GM04504 (cell line): ENCODE measurements around the gene CHN1.

ENCODE experiments used
- DNase-seq: peaks from one replicate; pipeline ENCODE4 v3.0.0-alpha.2; 2012; ENCODE audit warnings: low read depth

The CHN1 gene

GRCh38 chr2:174827371-174828369 is 177.5 kb downstream of the CHN1 start:
- no peak for DNase-seq

GRCh38 chr2:174826051-174826450 is 179.1 kb downstream of the CHN1 start:
- DNase-seq = no peak

GRCh38 chr2:174824068-174824467 is 181.1 kb downstream of the CHN1 start:
- no peak for DNase-seq

GRCh38 chr2:174821628-174822027 is 183.6 kb downstream of the CHN1 start:
- no peak for DNase-seq

- DNase-seq = no peak
These were observed 184.8 kb downstream of the CHN1 start for GRCh38 chr2:174820361-174820760.

DNA sequence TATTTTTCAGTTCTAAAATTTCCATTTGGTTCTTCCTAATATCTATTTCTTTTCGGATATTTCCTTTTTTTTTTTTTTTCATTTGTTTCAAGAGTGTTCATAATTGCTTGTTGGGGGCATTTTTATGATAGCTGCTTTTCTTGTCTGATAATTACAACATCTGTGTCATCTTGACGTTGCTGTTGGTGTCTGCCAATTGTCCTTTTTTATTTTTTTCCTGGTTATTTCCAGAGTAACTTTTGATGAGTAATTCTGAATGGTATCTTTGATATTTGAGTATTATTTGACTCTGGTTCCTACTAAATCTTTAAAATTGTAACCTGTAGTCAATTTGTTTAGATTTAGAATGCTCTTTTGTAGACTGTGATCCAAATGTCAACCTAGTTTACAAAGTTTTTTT is 189.7 kb downstream of the CHN1 start:
- DNase-seq = peak; percentile 27

DNA sequence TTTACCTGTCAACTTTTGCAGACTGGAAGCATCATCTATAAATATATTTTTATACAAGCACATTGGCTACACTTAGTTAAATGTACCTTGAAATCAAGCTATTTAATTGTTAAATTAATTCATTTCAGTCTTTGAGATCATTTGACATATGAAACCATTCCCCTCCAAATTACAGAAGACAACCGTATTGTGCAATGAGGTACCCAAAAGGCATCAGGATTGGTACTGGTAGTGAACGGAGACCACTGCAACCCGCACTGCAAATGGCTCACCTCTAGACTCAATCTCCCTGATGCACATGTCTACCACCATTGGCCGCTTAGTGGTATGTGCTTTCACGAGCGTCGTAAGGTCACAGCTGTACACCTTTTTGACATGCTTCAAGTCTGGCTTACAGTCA is 193.1 kb downstream of the CHN1 start:
- DNase-seq = no peak

- DNase-seq = no peak
These were observed 197.2 kb downstream of the CHN1 start for GRCh38 chr2:174807931-174808330.

DNA sequence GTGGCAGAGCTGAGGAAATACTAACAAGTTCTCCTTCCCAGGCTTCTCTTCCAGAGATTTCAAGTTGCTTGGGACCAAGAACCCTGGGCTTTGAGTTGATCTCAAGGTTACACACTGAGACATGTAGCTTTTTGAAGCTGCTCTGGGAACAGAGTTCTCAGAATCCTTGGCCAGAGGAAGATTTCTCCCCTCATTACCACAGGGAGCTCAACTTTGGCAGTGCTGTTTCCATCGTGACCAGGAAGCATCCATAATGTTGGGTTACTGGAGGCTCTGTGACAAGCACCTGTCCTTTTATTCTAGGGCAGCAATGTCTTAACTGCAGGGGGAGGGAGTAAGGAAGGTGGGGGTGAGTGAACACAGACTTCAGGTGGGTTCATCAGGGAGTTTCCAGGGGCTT is 199.4 kb downstream of the CHN1 start:
- no peak for DNase-seq

GRCh38 chr2:174802459-174802858 is 202.7 kb downstream of the CHN1 start:
- DNase-seq = peak; percentile 54

DNA sequence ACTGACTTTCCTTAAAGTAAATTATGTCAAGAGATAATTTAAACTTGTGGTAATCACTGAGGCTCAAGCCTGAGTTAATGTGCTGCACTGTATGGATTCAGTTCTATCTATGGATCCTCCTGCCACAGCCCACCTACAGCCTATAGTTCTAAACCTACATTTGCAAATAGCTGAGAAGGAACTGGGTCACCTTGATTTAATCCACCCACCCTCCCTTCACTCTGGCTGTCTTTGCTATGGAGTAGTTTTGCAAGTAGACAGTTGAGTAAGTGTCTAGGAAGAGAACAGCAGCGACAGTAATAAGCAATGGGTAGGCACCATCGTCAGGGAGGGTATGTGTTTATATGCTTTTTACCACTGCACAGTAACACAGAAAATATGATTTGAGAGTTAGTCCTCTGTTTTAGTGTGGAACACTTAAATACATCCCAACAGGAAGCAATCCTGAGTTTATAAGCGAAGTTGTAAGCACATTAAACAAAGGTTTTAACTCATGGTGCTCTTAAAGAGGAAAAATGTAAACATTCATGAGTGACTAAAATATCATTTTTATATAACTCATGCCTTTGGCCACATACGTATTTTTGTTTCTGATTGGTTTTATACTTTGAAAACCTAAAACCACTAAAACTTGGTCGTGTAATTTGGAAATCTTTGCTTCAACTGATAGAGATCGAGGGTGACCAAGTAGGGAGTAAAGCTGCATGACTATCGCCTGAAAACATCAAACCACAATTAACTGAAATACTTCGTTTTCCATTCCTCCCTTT is 204.6 kb downstream of the CHN1 start:
- DNase-seq = no peak

DNA sequence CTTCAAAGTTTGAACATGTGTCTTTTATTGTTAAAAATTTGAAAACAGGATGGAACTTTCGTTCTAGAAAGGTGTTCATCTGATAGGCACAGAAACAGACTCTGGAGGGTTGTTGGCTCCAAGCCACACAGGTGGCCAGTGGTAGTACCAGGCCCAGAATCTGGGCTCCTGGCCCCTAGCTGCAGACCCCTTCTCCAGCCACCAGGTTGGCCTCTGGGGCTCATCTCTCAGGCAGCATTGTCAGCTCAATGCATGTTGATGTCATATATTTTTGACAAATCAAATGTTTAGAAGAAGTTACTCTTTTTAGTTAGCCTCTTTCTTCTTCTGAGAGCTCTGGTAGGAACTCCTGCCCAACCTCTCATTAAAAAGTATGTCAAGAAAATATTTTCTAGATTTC is 206.4 kb downstream of the CHN1 start:
- DNase-seq = no peak

- peak; percentile 77 for DNase-seq
These were observed 207.4 kb downstream of the CHN1 start for GRCh38 chr2:174797781-174798276.

GRCh38 chr2:174796319-174796771 is 208.8 kb downstream of the CHN1 start:
- DNase-seq = no peak

GRCh38 chr2:174794851-174795374 is 210.3 kb downstream of the CHN1 start:
- DNase-seq = no peak

DNA sequence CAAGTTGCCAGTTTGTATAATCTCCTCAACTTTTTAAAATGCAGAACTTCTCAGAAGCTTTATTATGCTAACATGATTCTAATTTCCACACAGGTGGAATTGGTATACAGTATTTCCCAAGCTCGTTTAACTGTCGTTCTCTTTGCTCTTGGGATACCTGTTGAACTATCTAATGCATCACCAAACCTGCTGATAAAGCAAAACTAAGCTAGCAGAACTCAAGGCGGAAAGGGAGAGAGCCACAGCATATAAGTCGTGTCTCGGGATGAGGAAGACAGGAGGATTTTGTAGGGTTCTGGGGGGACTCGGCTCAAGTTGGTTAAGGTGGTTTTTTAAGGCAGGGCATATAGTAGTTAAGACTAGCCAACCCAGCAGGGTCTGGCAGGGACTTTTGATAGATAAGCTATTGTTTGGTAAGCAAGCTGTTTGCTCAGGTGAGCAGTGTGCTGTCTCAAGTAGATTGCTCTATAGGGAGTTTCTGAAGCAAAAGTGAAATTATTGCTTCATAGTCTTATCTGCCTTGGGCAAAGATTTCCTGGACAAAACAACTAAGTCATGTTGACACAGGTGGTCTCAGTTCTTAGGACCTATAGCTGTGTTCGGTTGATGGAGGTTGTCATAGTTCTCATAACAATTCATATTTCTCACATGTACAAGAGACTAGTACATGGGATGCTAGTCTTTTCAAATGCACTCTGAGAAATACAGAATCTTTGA is 212.7 kb downstream of the CHN1 start:
- DNase-seq = no peak

- DNase-seq = no peak
These were observed 213.4 kb downstream of the CHN1 start for GRCh38 chr2:174791746-174792280.

- DNase-seq = no peak
These were observed 214.2 kb downstream of the CHN1 start for GRCh38 chr2:174791020-174791419.

- DNase-seq = no peak
These were observed 216.2 kb downstream of the CHN1 start for GRCh38 chr2:174789001-174789400.

GRCh38 chr2:174788291-174788929 is 216.8 kb downstream of the CHN1 start:
- DNase-seq = peak; percentile 57
